T-helper 17 cell (primary cell): ENCODE measurements around the gene OBSCN. TPM values are rescaled to one million over a fixed set of nuclear protein-coding genes. Genes with fewer than 3 reads are reported as not detected.

Experiments used
- ATAC-seq: fragments of 150-1000 bp; cut with Tn5 transposase; 2 replicates; pipeline ENCODE4 v1.10.0; 2021; ENCODE audit warnings: mild to moderate bottlenecking, moderate library complexity
- DNase-seq, 3 donors: peaks; one replicate each; pipeline versions ENCODE4 v3.0.0 to v3.0.0-alpha.2; 2020 to 2021
- H3K9me3 ChIP-seq: one replicate; pipeline ENCODE4 v1.7.0; 2013; ENCODE audit warnings: low read length, mild to moderate bottlenecking; ENCODE audit not compliant: control insufficient read depth, poor library complexity, severe bottlenecking
- H3K27ac Mint-ChIP-seq: one replicate; pipeline ENCODE4 v1.8.0; 2022; ENCODE audit warnings: mild to moderate bottlenecking, moderate library complexity, mixed read lengths
- H3K27me3 Mint-ChIP-seq: one replicate; pipeline ENCODE4 v1.8.0; 2022; ENCODE audit warnings: mixed read lengths
- H3K36me3 Mint-ChIP-seq: one replicate; pipeline ENCODE4 v1.8.0; 2022; ENCODE audit warnings: low read depth, mixed read lengths
- H3K4me1 Mint-ChIP-seq: one replicate; pipeline ENCODE4 v1.8.0; 2022; ENCODE audit warnings: mild to moderate bottlenecking, mixed read lengths
- H3K4me3 Mint-ChIP-seq: one replicate; pipeline ENCODE4 v1.8.0; 2022; ENCODE audit warnings: mild to moderate bottlenecking, moderate library complexity, mixed read lengths
- total RNA-seq, 4 donors: library from RNA in 2 of 4; stranded (reverse) in 2 of 4; gene quantifications; one replicate each; pipeline ENCODE4 v1.2.3 and lab custom pipeline; 2022 to 2026

Gene OBSCN
- total RNA-seq, 2 donors from 2014 or later: 23.1 to 34.2 TPM

- H3K27me3 Mint-ChIP-seq: no peaks in the 10 kb centered on the region
- no peaks in the 10 kb centered on the region for H3K9me3 ChIP-seq
Observed at GRCh38 chr1:228210076-228210651, 2.3 kb downstream of the OBSCN start.

GRCh38 chr1:228210712-228211530 lies 3.1 kb downstream of the OBSCN start:
- Mint-ChIP-seq H3K27ac (no peak overlapping the region), H3K4me1 (peaks cover 3% of the 10 kb centered on the region), H3K4me3 (peak overlapping the region; percentile 64), H3K27me3 (no peaks in the 10 kb centered on the region), H3K36me3 (no peaks in the 10 kb centered on the region)
- no peaks in the 10 kb centered on the region for H3K9me3 ChIP-seq
- ATAC-seq: no peak
- no peak for DNase-seq

More at GRCh38 chr1:228210076-228210651, 2.3 kb downstream of the OBSCN start:
- H3K36me3 Mint-ChIP-seq: no peaks in the 10 kb centered on the region
- ATAC-seq: no peak
- H3K4me3 Mint-ChIP-seq: peak overlapping the region; percentile 53
- H3K4me1 Mint-ChIP-seq: peaks cover 2% of the 10 kb centered on the region
- no peak overlapping the region for H3K27ac Mint-ChIP-seq
- DNase-seq: no peak

GRCh38 chr1:228211531-228212414 lies 3.9 kb downstream of the OBSCN start:
- Mint-ChIP-seq H3K27ac (no peak overlapping the region), H3K4me3 (peak overlapping the region; percentile 64), H3K36me3 (no peaks in the 10 kb centered on the region), H3K4me1 (peaks cover 5% of the 10 kb centered on the region), H3K27me3 (no peaks in the 10 kb centered on the region)
- H3K9me3 ChIP-seq: no peaks in the 10 kb centered on the region
- ATAC-seq (no peak), DNase-seq (no peak)

- Mint-ChIP-seq H3K4me1 (peaks cover 5% of the 10 kb centered on the region), H3K36me3 (no peaks in the 10 kb centered on the region), H3K4me3 (peak overlapping the region; percentile 92), H3K27ac (no peak overlapping the region), H3K27me3 (no peaks in the 10 kb centered on the region)
- no peak for DNase-seq
- no peaks in the 10 kb centered on the region for H3K9me3 ChIP-seq
- no peak for ATAC-seq
Observed at GRCh38 chr1:228212415-228212965, 4.6 kb downstream of the OBSCN start.

GRCh38 chr1:228212966-228213844 lies 5.4 kb downstream of the OBSCN start:
- no peaks in the 10 kb centered on the region for H3K9me3 ChIP-seq
- H3K27ac Mint-ChIP-seq: no peak overlapping the region
- ATAC-seq: peak; percentile 95

GRCh38 chr1:228213917-228214808 lies 6.3 kb downstream of the OBSCN start:
- DNase-seq: no peak
- no peak for ATAC-seq
- H3K4me1 Mint-ChIP-seq: peaks cover 5% of the 10 kb centered on the region
- H3K27ac Mint-ChIP-seq: no peak overlapping the region
- H3K4me3 Mint-ChIP-seq: peak overlapping the region; percentile 92
- no peaks in the 10 kb centered on the region for H3K27me3 Mint-ChIP-seq
- H3K9me3 ChIP-seq: no peaks in the 10 kb centered on the region
- H3K36me3 Mint-ChIP-seq: peaks cover 3% of the 10 kb centered on the region

More at GRCh38 chr1:228212966-228213844, 5.4 kb downstream of the OBSCN start:
- H3K27me3 Mint-ChIP-seq: no peaks in the 10 kb centered on the region
- H3K4me3 Mint-ChIP-seq: peak overlapping the region; percentile 92
- no peaks in the 10 kb centered on the region for H3K36me3 Mint-ChIP-seq
- DNase-seq: peak; percentile 78 to 91 (median 87)
- peaks cover 5% of the 10 kb centered on the region for H3K4me1 Mint-ChIP-seq

- no peak for DNase-seq
Observed at GRCh38 chr1:228214921-228215662, 7.2 kb downstream of the OBSCN start.

GRCh38 chr1:228215663-228216116 lies 7.8 kb downstream of the OBSCN start:
- Mint-ChIP-seq H3K4me1 (peaks cover 5% of the 10 kb centered on the region), H3K27ac (no peak overlapping the region), H3K4me3 (no peak overlapping the region), H3K36me3 (peaks cover 3% of the 10 kb centered on the region), H3K27me3 (no peaks in the 10 kb centered on the region)
- ATAC-seq: no peak
- no peak for DNase-seq
- no peaks in the 10 kb centered on the region for H3K9me3 ChIP-seq

More at GRCh38 chr1:228214921-228215662, 7.2 kb downstream of the OBSCN start:
- ATAC-seq: no peak
- peak overlapping the region; percentile 92 for H3K4me3 Mint-ChIP-seq
- H3K27me3 Mint-ChIP-seq: no peaks in the 10 kb centered on the region
- H3K9me3 ChIP-seq: no peaks in the 10 kb centered on the region
- peaks cover 5% of the 10 kb centered on the region for H3K4me1 Mint-ChIP-seq
- H3K27ac Mint-ChIP-seq: no peak overlapping the region
- peaks cover 3% of the 10 kb centered on the region for H3K36me3 Mint-ChIP-seq

GRCh38 chr1:228216371-228217320 lies 8.8 kb downstream of the OBSCN start:
- no peak for DNase-seq
- Mint-ChIP-seq H3K27me3 (no peaks in the 10 kb centered on the region), H3K4me3 (no peak overlapping the region), H3K4me1 (peaks cover 5% of the 10 kb centered on the region), H3K27ac (no peak overlapping the region), H3K36me3 (peaks cover 3% of the 10 kb centered on the region)
- no peaks in the 10 kb centered on the region for H3K9me3 ChIP-seq
- ATAC-seq: no peak
